Muscle of back (tissue), 11 donors: ENCODE measurements around the gene SPHK1. TPM values are rescaled to one million over a fixed set of nuclear protein-coding genes. Genes with fewer than 3 reads are reported as not detected.

Source experiments
- DNase-seq, 3 donors: peaks; one replicate each; pipeline versions ENCODE4 v3.0.0 to v3.0.0-alpha.2; 2013
- polyA plus RNA-seq, 10 donors: library from polyadenylated mRNA; unstranded; fragments of 120-200 nt; gene quantifications; one replicate each; pipeline ENCODE4 v1.2.1, GENCODE V29; 2013; ENCODE audit not compliant: insufficient read length in 10 of 10

The SPHK1 gene
- polyA plus RNA-seq, 10 donors = 0.84 to 3.1 (median 1.6) TPM

DNA sequence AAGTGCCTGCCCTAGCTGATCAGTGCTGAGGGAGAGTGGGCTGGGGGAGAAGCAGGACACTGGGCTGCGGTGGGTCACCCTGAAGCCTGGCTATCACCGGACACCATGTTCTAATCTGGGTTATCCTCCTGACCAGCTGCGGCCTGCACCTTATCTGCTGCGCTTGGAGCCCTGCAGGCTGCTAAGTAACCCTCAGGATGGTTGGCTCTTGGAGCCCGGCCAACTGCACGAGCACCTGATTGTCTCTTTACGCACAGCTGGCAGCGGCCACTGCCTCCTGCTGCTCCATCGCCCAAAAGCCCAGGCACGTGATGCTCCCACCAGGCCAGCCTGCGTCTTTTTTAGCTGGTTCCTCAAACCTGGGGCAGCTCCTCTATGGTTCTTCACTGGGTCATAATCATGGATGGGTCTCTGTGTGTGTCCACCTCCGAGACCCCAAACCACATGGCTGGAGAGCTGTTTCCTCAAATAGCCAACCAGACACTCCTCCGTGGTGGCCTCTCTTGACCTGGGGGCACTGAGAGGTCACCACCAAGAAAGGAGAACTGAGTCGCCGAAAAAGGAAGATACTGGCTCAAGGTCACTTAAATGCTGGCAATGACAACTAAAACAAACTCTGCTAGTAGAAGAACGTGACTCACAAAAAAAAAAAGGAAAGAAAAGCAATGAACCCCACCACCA lies 21.7 kb downstream of the SPHK1 start:
- DNase-seq = no peak

DNA sequence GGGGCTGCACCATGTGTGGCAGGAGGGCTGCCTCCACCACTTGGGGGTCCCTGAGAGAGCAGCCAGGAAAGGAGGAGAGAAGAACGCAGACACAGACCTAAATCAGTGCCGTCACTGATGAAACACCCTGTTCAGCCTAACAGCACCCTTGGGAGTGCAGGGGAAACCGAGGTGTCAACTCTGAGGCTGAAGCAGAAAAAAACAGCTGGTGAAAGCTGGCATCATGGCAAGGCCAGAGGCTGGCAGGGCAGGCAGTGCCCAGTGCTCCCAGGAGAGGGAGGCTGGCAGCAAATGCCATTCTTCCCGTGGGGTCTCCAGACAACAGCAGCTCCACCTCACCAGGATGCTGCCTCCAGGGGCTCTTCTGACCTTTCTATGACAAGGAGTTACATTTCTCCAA lies 23.1 kb downstream of the SPHK1 start:
- DNase-seq = no peak

DNA sequence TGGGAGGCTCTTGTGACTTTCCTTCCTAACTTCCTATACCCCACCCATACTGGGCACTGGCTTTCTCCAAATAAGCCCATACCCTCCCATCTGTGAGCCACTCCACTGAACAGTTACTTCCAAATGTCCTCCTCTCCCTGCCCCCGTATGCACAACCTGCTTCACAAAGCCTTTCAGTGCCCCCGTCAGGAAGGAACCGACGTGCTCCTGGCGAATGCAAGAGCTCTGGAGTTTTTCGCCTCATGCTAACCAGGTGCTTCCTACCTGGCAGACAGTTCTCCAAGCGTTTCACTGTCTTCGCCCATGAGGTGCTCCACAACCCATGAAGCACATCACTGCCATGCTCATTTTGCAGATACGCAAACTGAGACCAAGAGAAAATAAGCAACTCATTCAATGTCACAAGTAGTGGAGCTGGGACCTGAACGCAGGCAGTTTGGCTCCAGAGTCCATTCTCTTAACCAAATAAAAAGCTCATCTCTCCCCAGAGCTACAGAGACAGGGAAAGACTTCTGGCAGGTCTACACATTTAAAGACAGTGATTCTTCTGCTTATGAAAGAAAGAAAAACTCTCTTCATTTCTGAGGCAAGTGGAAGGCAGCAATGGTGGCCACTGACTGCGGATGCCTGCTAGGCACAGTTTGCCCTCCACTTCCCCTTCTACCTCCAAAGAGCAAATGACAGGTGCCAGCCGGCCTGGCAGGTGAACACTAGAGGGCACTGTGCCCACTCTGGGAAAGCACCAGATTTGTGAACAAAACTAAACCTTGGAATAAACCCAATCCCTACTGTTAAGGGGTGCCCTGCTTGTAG lies 23.8 kb downstream of the SPHK1 start:
- DNase-seq = peak in 1 of 3 donors; percentile 52

DNA sequence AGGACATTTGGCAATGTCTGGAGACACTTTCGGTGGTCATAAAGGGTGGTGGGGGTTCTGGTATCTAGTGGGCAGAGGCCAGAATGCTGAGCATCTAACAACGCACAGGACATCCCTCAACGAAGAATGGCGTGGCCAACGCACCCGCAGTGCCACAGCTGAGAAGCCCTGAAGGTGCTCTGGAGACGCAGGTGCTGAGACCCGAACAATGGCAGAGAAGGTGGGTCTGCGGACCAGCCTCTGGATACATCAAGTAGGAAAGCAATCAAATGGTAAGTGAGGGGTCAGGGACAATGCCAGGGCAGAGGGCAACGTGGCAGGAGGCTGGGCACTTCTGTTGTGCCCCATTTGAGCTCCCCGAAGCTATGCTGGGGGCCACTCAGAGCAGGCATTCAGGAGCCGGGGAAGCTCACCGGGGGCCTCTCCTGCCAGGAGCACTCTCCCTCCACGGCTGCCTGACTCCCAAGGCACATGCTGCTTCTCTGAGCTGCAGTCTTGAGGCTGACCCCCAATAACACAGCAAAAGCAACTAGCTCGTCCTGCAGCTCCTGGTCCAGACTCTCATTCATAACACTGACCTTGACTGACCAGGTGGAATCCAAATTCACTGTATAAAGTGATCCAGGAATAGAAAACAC lies 26.0 kb downstream of the SPHK1 start:
- DNase-seq = no peak

DNA sequence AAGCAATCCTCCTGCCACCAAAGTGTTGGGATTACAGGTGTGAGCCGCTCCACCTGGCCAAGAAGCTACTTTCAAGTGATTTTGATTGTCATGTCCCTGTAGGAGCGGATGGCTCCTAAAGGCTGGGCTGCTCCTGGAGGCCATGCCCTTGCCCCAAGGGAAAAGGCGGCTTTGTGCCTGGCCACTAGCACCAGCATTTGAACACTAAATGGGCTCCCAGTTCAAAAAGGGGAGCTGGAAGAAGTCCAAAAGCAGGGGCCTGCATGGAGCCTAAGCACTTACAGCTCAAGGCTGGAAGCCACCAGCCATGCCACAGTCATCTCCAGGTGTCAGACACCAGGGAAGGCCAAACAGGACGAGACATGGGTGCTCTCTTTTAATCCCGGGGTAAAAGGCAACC lies 26.8 kb downstream of the SPHK1 start:
- DNase-seq = no peak

DNA sequence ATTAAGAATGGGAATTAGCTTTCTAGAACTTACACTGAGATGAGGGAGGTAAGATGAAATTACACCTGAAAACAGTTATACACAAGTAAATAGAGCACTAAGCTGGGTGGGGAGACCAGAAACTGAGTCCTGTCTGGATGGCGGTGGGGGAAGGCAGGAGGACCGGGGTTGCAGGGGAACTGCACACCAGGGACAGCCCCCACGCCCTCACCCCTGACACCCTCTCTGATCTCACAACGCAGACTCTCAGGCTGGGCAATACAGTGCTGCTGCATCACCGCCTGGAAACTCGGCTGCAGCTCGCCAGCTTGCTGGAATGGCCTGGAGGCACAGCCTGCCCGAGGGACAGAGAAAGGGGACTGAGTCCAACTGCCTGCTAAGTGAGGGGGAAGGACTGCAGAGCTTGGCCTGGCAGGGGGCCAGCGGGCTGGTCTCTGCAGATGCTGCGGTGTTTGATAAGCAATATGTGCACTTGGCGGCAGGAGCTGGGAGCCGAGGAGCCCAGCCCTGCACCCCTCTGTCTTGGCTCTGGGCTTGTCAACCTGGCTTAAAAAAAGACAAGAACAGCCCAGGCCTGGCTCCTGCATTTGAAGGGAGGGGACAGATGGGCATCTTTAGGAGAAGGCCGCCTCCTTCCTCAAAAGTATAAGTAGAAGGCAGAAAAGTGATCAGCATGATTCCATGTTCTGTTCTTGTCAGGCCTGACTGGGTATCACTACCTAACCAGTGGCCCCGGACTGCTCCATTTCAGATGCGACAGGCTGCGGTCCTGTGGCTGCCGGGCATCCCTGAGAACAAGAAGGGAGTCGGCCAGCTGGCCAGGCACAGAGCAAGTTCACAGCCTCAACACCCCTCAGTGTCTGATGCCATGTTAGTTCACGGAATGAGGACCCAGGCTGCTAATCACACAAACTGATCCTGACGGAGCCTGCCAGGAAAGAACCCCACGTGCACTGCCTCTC lies 30.2 kb downstream of the SPHK1 start:
- peak; percentile 51 to 84 (median 76) for DNase-seq

DNA sequence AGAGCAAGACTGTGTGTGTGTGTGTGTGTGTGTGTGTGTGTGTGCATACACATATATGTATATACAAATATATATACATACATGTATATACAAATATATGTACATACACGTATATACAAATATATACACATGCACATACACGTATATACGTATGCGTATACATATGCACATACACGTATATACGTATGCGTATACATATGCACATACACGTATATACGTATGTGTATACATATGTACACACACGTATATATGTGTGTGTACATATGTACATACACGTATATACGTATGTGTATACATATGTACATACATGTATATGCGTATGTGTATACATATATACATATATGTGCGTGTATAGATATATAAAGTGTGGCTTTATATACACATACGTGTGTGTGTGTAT lies 31.4 kb downstream of the SPHK1 start:
- DNase-seq = no peak

DNA sequence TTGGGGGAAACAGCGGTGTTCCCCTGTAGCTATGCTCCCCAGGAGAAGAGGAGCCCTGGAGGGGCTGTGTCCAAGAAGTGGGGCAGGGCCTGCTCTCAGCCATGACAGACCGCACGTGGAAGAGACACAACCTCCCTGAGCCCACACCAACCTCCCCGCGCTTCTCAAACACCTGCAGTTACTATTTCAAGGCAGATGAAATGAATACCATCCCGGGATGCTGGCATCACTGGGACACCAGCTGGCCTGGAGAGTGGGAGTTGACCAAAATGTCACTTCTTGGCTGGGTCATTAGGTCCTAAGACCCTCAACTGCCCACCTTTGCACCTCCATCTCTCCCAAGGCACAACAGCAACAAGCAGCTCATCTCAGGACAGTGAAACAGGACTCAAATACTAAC lies 32.0 kb downstream of the SPHK1 start:
- no peak for DNase-seq

DNA sequence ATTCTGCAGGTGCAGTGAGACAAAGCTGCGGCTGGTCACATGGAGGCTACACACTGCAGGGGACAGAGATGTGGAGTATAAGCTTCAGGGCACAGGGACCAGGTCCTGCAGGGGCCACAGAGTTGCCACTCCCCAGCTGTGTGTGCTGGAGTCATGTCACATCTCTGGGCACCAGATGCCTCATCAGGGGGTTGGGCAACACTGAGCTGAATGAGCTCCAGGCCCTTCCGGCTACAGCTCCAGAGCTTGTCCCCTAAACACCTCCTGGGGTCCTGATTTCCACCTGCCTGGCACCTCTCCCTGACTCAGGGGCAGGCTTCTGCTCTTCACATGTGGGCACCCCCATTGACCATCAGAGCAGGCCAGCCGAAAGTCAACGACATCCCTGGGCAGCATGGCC lies 32.5 kb downstream of the SPHK1 start:
- DNase-seq = no peak

DNA sequence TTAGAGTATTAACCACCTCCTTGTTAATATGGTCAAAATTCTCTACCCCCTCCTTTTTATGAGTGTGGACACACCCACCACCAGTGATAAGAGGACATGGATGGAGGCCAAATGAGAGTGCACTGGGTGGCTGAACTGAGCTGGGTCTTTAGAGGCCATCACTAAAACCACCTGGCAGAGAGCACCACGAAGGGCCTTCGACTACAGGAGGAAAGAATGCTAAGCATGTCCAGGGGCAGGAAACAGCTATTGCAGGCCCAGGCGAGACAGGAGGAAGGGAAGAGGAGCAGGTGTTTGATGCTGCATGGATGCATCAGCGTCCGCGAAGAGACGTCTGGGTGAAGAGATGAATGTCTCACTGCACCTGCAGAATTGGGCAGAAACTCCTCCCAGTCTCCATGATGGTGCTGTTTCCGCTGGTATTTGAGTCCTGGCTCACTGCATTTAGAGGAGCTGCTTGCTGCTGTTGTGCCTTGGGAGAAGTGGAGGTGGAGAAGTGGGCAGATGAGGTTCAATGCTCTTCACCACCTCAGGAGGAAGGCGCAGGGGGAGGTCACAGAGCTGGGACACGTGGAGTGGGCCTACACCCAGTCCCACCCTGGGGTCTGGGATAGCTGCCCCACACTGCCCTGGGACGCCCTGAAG lies 33.2 kb downstream of the SPHK1 start:
- DNase-seq = no peak

DNA sequence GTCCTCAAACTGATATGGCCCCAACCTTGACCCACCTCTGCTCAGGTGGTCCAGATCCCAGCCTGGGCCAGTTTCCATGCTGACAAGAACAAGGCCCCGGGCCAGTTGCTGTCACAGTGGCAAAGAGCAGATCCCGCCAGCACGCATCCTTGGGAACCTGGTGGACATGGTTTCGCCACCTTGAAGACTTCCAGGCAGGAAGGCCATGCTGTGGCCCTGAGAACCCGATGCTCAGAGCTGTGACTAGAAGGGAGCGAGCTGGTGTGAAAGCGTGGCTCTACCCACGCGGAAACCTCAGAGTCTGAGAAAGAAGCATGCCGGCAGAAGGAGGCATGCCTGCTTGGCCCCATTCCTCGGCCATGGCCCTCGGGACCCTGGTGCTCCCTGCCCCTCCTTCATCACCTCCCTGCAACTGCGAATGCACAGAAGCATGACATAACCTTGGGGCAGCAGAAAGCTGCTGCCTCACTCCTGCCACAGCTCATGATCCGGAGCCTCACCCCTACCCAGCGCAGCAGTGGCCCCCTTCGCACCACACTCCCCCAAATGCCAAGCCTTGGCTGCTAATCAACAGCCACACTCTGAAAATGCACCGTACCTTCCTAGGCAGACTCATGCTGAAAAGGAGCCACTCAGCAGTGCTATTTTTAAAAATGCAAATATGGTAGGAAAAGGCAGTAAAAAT lies 35.3 kb downstream of the SPHK1 start:
- DNase-seq = no peak

DNA sequence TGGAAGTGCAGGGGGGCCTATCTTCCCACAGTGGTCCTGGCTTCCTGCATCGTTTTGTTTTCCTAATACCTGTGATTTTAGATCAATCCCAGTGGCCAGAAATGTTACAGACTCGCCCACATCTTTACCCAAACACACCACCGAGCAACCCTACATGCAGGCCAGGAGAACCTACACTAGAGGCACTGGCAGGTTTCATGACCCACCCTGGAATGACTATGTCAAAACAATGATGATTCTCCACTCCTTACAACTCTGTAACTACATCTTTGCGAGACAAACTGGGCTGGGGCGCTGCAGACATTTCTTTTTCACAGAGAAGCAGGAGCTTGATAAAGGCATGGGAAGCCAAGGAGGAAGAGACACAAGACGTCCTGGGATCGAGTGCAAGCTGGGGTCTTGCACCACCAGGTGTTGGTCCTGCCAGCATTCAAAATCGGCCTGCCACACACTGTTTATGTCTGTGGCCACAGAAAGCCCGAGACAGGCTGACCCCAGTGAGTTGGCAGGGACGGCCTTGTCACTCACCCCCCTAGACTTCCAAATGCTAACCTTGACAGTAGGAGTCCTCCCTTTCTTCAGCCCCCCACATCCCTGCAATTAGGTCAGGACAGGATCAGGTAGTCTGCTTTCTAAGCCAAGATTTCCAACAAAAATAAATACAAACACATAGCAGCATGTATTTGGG lies 36.1 kb downstream of the SPHK1 start:
- DNase-seq = no peak

DNA sequence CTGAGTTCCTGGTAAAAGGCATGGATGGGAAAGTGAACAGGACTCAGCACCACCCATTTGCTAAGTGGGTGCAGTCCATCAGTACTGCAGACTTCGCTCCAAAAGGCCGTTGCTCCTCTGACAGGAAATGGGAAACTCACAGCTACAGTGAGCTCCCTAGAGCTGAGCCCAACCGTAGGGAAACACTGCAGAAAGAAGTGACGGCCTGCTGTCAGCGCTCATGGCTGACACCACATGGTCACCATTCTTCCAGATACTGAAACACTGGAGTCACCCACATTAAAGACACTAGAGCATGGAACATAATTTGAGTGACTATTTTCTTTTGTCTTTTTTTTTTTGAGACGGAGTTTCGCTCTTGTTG lies 36.6 kb downstream of the SPHK1 start:
- peak in 1 of 3 donors; percentile 56 for DNase-seq

DNA sequence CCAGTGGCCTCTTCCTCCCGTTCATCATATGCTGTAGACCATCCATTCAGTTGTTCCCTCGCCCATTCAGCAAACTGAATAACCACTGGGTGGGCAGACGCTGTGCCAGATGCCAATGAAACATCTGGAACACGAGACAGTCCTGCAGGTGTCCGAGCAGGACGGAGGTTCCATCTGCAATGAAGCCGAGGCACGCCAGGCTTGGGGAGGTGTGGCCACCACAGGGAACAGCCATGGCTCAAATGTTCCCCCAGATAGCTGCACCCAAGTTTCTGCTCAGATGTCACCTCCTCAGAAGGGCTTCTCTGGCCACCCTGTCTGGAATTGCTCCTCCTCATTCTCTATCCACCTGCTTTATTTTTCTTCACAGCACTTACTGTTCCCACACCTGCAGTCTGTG lies 38.0 kb downstream of the SPHK1 start:
- no peak for DNase-seq

DNA sequence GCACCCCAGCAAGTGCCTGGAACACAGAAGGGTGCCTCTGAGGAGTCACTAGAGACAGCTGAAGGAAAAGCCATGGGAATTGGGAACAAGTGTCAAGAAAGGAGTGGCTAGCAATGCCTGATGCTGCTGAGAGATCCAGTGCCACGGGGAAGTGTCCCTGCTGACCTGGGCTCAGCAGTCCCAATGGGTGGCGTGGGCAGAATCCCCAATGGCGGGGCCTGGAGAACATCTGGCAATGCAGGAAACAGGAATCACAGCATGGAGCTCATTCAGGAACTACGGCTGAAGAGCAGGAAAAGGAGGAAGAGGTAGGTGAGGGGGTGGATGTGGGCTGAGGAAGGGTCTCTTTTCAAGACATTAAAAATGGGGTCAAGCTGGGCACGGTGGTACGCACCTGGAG lies 38.5 kb downstream of the SPHK1 start:
- DNase-seq = no peak

DNA sequence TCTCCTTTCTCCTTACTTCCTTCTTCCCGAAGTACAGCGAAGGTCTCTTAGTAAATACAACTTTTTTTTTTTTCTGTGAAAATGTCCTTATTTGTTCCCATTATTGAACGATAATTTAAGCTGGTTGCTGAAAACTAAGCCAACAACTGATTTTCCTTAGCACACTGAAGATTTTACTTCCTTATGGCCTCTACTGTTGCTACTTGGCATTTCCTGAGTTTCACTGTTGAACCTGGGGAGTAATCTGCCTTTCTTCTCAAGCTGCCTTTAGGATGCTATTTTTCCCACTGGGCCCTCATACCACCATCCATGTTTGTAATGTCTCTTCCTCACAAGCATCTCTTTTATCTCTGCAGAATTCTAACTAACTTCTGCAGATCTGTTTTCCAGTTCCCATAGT lies 42.4 kb downstream of the SPHK1 start:
- no peak for DNase-seq

DNA sequence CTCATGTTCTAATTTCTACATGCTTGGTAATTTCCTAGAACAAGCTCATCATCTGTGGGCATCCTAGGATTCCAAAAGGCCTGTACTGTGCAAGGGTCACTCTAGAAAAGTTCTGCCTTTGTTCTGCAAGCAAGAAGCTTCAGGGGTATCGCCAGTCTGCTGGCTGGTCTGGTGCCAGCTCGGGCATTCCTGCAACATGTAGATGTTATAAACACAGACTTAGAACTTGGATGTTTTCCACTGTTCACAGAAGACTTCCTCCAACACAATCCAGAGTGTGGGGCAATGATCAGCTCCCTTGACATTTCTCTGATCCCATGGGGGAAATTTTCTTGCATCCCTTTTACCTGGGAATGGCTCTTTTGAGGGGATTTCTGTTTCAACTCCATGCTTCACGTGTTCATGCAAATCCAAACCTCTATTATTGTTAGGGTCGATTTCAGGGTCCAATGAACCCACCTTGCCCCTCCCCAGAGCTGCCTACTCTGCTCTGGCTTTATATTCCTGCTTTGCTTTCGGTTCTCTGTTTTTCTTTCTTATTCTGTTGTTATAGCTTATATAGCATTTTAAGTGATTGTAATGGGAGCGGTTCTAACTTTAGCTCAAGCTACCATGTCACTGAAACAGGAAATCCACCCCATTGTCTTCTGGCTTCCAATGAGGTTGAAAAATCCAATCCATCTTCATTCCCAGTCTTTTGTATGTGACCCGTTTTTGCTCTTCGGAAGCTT lies 43.3 kb downstream of the SPHK1 start:
- no peak for DNase-seq

DNA sequence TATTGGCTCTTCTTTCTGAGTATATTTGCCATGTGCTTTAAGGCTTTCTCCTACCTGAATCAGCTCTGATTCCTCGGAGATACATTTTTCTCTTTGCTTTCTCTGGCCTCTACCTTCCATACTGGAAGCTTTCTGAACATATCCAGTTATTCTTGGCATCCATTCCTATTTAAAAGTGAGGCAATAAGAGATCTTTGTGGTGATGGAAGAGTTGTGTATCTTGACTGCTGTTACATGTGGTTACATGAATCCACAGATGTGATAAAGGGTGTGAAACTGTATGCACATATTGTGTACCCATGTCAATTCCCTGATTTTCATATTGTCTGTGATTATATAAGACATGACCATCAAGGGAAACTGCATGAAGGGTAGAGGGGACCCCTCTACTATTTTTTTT lies 44.1 kb downstream of the SPHK1 start:
- no peak for DNase-seq

DNA sequence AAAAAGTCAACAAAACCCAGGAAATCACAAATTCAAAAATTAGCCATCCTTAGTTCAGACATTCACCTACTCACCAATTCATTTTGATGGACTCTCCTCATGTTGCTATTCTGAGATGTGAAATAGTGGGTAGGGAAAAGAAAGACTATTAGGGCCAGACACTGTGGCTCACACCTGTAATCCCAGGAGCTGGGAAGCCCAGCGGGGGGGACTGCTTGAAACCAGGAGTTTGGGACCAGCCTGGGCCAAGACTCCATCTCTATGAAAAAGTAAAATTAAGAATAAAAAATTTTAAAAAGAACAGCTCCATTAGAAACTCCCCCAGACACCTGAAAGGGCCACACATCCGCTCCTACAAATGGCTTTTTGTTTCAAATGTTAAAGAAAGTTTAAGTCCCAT lies 47.1 kb downstream of the SPHK1 start:
- DNase-seq = no peak
